ENCODE results near the gene C1QTNF1.
A peak's percentile ranks its signal among the peaks of the same experiment; 100 is the strongest.

Gene C1QTNF1

DNA sequence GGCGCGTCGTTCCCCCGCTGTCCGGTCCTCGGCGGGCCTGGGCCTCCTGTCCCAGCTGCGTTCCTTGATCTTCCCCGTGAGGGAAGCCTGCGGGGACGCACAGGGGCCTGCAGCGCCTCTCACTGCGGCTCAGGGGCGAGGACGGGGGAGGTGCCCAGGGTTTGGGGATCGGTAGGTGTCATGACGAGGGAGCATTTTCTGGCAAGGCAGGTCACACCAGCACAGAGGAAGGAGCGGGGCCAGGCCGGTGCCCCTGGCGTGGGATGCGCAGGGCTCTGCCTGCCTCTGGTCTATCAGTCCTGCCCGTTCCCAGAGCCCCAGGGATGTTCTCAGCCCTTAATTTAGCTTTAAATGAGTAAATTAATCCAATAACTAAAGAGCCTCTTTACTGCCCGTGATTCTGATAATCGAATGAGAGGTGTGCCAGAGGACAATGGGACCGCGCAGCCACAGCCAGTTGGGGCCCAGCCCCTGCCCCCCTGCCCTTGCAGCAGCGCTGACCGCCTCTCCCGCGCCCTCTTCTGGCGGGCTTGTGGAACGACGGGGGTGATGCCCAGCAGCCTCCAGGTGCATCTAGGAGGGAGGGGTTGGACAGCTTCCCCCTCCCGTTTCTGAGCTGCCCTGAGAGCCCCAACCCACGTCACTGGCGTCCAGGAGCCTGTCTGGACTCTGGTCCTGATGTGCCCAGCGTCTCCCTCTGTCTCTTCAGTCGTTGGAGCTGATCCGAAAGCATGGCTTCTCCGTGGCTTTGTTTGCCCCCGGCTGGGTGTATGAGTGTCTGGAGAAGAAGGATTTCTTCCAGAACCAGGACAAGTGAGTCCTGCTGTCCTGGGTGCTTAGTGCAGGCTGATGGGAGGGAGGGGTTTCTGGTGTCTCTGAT lies 58.6 kb downstream of the C1QTNF1 start:
- DNase-seq, result peak in 1 of 2 experiments; percentile 28

GRCh38 chr17:79083191-79083971 lies 59.4 kb downstream of the C1QTNF1 start:
- no peak for DNase-seq

- no peak for DNase-seq
These were observed 60.6 kb downstream of the C1QTNF1 start for GRCh38 chr17:79084291-79085153.

DNA sequence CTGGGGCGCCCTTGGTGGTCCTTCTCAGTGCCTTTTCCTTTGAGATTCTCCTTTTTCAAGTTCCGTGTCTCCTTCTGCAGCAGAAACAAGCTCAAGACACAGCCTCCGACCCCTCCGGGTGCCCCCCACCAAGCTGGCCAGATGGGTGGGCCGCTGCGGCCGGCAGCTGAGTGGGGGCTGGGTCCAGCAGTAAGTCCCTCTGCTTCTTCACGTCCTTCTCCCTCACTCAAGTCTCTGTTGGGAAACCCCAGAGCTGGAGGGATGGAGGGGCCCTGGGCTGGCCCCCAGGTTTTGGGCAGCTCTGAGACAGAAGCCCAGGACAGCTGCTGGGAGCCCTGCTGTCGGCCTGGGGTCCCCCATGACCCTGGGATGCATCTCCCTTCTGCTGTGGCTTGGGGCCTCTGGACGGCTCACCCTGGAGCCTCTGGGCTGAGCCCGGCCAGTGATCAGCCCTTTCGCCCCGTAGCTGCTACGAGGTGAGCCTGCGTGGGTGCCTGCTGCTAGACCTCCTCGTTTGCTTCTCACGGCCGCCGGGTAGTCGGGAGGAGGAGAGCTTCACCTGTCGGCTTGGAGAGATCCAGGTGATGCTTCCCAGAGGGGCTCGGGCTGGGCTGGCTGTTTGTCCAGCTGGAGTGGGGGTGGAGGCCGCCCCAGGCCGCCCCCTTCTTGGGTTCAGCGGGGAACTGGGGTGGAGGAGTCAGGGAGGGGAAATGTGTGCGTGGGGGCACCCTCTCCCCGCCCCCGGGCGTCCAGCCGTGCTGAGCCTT lies 61.4 kb downstream of the C1QTNF1 start:
- no peak for DNase-seq

GRCh38 chr17:79085921-79086551 lies 62.1 kb downstream of the C1QTNF1 start:
- DNase-seq, result no peak

- DNase-seq, result no peak
These were observed 62.8 kb downstream of the C1QTNF1 start for GRCh38 chr17:79086609-79087427.

- peak; percentile 56 to 77 for DNase-seq
These were observed 63.6 kb downstream of the C1QTNF1 start for GRCh38 chr17:79087428-79088143.

DNA sequence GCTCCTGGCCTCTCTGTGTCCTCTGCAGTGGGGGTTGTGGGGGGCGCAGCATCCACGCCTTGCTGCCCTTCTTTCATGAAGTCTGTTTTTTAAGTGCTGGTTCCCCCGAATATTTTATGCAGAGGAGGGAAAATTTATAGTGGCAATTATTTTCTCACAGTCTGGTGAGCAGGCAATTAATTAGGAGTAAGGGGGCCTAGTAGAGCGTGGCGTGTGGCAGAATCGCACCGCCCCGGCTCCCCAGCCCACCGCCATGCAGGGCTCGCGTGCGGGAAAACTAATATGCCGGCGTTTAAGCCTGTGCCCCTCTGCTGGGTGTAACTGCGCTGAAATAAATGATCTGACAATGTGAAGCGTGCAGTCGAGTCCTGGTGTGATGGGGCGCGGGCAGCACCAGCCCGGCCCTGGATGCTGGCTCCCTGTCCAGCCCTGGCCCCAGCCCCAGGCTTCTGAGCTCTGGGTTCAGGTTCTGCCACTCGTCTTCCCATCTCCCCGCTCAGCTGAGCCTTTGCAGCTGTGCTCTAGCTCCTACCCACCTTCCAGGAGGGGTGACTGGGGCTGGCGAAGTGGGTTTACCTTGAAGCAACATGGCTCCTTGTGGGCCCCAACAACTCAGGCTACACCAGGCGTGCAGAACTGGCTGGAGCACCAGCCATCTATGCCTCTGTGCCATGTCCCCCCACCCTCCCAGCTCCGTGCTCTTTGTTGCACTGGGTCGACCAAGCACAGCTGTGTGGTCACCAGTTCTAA lies 64.5 kb downstream of the C1QTNF1 start:
- DNase-seq, result no peak

- no peak for DNase-seq
These were observed 65.0 kb downstream of the C1QTNF1 start for GRCh38 chr17:79088997-79089328.

- no peak for DNase-seq
These were observed 65.9 kb downstream of the C1QTNF1 start for GRCh38 chr17:79089720-79090442.

DNA sequence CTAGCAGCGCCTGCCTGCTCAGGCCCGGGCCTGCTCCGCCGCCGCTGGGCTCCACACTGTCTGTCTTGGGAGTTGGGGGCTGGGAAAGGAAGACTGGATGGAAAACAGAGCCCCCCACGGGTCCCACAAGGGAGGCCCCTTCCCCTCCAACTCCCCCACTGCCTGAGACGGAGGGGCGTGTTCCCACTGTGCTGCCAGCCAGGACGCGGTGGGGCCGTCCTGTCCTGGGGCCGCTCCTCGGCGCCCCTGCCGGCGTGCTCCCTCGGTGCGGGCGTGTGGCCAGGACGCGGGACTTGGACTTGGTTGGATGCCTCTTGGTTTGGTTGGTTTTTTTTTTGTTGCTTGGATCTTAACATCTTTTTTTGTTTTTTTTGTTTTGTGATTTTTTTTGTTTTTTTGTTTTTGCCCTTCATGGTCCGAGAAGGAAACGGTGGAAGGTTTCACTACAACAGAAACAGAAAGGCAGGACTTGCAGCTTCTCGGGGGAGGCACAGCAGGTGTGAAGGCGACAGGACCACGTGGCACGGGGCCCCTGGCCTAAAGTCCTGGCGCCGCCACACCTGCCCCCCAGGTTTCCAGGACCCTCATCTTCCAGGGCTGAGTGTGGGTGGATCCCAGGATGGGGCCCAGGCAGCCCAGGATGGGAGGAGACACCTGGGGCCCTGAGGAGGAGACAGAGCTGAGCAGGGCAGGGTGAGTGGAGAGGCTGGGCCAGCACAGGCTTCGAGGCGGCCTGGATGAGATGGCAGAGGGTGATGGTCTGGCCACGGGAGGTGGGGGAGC lies 66.7 kb downstream of the C1QTNF1 start:
- no peak for DNase-seq

GRCh38 chr17:79091226-79091670 lies 67.3 kb downstream of the C1QTNF1 start:
- no peak for DNase-seq

DNA sequence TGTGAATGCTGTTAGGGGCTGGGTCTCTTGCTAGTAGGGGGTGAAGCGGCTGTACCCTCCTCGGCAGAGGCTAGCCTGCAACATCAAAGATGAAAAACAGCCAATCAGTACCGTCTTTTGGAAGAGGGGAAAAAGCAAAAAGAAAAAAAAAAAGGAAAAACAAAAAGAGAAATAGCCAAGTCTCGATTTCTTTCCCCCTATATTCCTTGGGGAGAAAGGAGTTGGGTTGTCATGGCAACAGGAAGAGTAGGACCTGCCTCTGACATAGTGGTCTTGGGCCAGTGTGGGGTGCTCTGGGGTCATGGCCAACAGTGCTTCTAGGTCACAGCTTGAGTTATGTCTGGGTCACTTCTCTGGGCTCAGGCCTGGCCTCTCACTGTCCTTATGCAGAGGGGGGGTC lies 68.6 kb downstream of the C1QTNF1 start:
- DNase-seq, result no peak

DNA sequence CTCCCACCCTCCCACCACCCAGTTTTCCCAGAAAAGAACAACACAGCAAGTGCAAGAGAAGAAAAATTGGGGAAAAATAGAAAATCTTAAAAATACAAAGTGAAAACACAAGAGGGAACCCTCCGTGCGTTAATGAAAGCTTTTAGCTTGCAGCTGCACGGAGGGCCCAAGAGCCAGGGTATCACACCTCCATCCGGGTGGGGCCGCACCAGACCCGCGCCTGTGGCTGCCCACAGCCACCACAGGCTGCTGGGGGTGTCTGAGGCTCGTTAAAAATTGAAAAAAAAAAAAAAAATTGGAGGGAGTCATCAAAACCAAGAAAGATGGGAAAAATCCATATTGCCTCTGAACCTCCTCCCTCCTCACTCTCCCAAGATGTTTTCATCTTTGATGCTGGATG lies 69.3 kb downstream of the C1QTNF1 start:
- DNase-seq, result no peak

DNA sequence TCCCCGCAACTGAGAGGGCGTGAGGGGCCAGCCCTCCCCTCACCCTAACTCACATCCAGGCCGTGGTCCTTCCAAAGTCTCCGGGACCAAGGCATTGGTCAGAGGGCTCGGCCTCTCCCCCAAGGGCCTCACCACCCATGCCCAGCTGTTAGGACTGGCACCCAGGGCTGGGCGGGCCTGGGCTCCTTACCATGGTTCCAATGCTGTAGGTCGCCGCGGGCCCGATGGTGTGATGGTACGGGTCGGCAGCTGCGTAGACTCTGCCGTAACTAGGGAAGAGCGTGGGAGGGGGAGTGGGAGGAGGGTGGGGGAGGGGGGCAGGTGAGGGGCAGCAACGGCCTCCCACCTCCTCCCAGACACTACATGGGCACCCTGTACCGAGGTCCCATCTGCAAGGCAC lies 70.3 kb downstream of the C1QTNF1 start:
- DNase-seq, result no peak

DNA sequence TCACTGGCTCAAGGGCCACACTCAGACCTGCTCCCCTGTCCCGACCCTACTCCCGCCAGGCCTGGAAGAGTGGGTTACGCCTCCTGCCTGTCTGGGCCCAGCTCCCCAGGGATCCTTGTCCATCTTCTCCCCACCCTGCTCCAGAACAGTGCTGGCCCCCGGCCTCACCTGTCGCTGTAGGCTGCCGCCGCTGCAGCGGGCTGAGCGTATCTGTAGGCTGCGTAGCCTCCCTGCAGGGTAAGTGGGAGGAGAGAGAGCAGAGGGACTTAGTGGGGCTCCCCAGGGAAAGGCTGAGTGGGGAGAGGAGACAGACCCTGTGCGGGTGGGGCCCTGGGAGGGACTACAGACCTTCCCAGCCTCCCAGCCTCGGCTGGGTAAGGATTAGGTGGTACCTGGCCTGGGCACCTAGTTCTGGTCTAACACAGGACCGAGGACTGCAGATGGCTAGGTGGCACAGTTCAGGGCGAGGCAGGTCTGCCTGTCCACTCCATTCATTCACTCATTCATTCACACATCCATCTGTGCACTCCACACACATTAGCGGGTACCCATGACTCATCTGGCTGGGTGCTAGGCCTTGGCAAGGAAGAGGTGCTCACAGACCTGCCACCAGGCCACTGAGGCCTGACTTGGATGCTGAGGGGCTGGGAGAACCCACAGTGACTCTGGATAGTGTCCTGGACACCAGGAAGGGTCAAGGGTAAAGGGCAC lies 71.5 kb downstream of the C1QTNF1 start:
- no peak for DNase-seq

GRCh38 chr17:79096477-79096876 lies 72.5 kb downstream of the C1QTNF1 start:
- no peak for DNase-seq

All from NCI-H446 (cell line).